GM21786 (cell line): ENCODE measurements around the gene PFN3.
"Not testable (repeated sequence)": the region's sequence is repeated elsewhere in the genome, so short reads cannot be mapped to it uniquely, and the experiment has no call there.

Experiments used
- ATAC-seq: cut with Tn5 transposase; IDR thresholded peaks from one replicate; pipeline ENCODE4 v1.9.1; 2021; ENCODE audit not compliant: unreplicated experiment

The PFN3 gene

DNA sequence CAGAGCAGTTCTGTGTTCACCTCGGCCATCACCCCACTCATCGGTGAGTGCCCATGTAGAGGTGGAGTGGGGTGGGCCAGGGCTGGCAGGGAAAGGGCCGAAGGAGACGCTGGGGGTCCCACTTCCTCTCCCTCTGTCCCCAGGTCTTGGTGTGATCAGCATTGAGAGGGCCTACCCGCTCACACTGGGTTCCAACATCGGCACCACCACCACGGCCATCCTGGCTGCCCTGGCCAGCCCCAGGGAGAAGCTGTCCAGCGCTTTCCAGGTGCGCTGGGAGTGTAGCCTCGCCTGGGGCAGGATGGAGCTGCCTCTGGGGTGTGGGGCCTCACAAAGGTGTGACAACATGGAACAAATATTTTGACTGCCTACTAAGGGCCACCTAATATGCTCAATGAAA is 3.7 kb downstream of the PFN3 start:
- ATAC-seq = no peak

DNA sequence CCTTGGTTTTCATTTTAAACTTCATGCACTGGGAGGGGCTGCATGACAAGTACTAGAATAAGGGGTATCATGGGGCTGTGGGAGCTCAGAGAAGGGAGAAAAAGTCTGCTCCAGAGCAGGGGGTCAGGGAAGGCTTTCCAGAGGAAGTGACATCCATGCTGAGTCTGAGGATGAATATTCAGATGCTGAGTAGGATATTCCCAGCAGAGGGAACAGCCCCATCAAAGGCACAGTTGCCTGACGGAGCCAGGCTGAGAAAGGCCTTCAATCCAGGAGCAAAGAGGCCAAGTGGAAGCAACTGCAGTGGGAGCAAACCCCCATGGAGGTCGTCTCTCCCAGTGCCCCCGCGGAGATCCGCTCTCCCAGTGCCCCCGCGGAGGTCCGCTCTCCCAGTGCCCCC is 4.4 kb downstream of the PFN3 start:
- ATAC-seq = no peak

DNA sequence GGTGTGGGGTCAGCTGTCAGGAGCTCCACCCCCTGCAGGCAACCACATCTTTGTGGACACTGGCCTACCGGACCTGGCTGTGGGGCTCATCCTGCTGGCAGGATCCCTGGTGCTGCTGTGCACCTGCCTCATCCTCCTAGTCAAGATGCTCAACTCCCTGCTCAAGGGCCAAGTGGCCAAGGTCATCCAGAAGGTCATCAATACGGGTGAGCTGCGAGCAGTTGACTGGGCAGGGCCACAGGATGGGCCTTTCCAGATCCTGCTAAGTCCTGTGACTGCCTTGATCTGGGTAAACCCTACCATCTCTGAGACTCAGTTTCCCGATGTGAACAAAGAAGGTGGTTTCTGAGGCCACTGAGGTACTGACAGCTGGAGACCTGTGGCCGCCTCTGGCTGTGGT is 6.5 kb downstream of the PFN3 start:
- ATAC-seq = no peak

DNA sequence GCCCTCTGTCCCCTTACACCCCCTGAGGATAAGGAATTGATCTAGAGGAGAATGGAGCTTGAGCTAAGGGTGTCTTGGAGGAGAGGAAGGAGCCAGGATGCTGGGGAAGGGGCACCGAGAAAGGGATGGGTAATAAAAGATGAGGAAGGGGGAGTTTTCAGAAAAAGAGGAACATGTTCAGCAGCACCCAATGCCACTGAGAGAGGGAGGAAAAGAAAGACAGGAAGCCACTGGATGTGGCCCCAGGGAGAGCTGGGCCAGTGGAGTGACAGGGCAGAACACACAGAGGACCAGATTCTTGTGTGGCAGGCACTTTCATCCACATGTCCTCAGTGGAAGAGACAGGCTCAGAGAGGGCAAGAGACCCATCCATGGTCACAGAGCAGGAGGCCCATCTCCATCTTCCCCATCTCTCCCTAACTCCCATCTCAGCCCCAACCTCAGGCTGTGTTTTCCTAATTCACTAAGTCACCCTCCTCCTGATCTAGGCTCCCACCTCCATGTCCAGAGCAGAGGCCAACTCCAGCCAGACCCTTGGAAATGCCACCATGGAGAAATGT is 7.2 kb downstream of the PFN3 start:
- no peak for ATAC-seq

DNA sequence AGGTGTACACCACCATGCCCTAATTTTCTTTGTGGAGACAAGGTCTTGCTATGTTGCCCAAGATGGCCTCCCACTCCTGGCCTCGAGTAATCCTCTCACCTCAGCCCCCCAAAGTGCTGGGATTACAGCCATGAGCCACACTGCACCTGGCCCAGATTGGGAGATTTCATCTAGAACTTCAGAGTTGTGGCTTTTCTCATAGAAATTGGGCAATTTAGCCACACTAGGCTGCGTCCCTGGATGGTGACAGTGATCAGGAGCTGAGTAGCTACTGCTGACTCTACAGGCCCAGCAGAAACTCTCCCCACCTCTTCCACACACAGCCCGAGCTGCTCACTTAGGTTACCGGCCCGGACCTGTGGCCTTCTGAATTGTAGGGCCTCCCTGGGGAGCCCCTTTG is 7.7 kb downstream of the PFN3 start:
- no peak for ATAC-seq

DNA sequence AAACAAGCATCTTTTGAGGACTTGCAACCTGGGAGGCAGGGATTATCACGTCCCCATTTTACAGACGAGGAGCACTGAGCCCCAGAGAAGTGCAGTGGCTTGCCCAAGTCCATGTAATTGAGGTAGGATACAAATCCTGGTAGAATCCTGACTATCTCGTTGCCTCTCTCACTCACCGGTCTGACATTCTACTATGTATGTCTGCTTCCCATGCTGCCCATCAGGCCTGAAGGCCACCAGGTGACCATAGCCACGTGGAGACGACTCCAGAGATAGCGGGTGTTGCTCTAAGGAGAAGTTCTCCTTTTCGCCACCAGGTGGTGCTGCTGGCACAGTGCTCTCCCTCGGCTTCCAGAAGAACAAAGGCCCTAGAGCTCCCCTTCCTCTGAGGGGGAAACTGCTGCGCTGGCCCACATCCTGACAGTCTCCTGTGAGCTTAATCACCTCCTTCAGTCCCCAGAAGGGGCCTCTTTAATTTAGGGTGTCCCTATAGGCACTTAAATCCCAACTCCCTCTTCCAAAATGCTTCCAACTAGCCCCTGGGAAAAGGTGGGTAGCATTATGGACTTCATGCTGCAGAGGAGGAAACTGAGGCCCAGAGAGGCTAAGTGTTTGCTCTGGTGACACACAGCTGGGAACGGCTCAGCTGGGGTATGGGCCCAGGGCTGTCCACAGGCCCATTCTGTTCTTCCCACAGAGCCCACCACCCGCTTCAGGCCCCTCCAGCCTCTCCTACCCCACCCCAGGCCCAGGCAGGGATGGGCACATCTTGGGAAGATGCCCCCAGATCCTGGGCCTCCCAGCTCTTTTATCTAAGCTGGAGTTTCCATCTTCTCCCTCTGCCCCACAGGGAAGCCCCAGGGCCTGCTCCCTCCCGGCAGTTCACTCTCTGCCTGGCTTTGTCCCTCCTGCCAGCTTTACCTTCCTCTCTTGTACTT is 9.8 kb downstream of the PFN3 start:
- peak; percentile 55 for ATAC-seq

DNA sequence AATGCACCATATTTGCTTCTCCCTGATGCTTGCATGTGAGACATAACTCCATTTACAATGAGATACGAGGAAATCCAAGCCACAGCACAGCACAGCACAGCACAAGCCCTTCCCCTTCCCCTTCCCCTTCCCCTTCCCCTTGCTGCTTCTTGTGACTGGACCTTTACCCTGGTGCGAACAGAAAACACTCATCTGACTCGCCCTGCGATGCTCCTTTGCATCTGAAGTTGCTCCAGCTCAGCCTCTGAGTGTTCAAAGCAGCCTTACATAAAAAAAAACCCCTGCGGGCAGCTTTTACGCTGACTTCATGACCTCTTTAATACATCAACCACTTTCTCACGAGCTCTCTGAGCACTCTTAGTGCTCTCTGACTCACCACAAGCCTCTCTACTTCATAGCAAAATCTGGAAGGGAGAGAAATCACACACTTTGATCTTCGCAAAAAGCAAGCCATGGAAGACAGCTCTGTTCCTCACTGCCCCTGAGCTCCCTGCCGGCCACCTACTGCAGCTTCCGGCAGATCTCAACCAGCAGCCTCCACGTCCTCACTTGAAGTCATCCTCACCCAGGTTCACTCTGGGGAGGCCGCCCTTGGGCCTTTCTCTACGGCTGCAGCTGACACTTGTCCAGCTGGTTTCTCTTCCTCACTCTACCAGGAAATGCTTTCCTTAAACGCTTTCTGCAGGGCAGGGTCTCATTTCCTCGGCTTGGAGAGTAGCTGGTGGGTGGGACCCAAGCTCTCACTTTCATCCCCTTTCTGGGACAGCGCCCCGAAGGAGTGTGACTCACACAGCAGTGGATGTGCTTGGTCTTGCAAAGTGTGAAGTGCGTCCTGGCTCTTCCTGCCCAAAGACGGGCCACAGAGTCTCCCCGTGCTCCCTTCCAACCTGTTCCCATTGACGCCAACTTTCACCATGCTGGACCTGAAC is 11.0 kb downstream of the PFN3 start:
- ATAC-seq = peak; percentile 54

DNA sequence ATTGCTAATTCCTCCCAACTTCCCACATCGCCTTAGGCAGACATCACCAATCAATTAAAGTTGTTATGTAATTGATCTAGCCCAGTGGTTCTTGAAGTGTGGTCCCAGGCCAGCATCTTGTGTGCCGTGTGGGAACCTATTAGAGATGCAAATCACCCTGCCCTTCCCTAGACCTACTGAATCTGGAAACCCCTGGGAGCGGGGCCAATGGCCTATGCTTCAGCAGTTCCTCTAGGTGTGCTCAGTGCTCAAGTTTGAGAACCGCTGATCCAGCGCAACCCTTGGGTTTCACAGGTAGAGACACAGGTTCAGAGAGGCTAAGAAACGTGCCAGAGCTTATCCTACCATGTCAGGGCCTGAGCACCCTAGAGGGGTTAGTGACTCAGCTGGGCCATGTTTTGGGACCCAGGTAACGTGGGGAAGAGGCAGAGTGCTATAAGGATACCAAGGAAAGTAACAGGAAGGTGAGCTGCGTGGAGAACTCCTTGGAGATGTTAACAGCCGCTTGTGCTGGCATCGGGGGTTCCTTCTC is 11.9 kb downstream of the PFN3 start:
- no peak for ATAC-seq

DNA sequence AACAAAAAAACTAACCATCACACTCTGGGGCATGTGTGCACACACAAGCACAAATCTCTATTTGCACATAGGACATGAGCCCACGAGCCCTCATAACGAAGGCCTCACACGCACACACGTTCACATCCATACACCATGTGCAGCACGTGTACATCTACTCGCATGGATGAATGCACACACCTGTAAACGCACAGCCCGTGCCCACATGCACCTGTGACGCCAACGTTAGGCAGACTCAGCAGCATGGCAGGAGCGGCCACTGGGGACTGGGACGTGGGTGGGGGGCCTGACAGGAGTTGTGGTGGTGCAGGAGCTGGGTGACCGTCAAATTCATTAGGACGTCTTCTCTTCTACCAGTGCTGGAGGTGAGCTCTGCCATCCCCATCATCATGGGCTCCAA is 13.1 kb downstream of the PFN3 start:
- ATAC-seq = no peak

DNA sequence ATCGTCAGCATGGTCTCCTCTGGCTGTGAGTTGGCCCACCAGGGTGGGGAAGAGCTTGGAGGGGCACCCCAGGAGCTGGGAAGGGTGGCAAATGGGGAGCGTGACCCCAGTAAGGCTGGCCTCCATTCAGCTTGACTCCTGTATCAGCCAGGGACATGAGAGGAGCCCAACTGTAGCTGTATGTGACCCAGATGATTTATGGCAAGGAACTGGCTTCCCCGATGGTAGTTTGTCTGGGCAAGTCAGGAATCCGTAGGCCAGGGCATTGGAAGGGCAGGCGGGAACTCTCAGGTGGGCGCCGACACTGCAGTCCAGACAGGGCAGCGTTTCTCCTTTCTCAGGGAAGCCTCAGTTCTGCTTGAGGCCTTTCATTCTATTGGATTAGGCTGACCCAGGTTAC is 13.9 kb downstream of the PFN3 start:
- ATAC-seq = no peak

DNA sequence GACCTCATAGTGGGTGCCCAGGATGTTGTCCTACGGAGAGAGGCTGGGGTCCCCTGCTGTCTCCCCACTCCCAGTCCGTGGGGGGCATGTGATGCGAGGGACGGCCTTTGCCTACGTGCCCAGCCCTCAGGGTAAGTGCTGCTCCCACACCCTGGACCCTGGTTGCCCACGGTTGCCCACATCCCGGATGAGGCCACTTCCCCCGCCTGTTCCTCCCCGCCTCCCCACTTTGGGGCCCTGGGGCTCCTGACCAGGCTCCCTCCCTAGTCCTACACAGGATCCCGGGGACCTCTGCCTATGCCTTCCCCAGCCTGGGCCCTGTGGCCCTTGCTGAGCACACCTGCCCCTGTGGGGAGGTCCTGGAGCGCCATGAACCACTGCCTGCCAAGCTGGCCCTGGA is 14.7 kb downstream of the PFN3 start:
- no peak for ATAC-seq

DNA sequence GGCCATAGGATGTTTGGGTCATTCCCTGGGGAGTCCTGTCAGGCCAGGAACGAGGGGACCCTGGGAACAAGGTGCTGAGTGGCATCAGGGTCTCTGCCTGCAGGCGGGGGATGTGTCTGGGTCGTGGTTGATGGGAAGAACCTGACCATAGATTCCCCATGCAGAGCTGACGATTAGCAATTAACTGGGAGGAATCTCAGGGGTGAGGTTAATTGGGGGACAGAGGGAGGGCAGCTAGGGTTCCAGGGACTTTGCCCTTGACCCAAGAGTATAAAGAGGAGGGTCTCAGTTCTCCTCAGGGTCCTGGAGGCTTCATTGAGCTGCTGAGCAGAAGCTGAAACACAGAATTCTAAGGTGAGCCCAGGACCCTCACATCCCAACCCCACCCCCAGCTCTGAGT is 16.3 kb downstream of the PFN3 start, which contains the start of gene SLC34A1:
Gene SLC34A1 (plus strand): TSS at position 301 of the 400 bp plus-strand sequence. CDS start 1,308 bp downstream, outside the sequence.
- no peak for ATAC-seq

DNA sequence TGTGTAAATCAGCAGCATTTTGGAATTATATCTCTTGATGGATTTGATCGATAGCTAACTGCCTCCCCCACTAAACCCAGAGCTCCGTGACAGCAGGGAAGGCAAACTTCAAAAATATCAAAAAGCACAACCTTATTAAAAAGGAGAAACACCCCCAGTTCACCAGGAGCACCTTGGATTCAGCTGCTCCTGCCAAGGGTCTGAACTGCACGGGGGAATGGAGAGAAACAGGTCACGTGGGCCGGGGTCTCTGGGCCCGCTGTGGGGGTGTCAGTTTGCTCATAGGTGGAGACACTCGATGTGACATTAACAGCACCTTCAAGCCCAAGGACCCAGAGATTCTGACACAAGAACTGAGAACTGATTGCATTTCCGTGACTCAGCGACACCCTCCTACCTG is 17.3 kb downstream of the PFN3 start:
- ATAC-seq = no peak

DNA sequence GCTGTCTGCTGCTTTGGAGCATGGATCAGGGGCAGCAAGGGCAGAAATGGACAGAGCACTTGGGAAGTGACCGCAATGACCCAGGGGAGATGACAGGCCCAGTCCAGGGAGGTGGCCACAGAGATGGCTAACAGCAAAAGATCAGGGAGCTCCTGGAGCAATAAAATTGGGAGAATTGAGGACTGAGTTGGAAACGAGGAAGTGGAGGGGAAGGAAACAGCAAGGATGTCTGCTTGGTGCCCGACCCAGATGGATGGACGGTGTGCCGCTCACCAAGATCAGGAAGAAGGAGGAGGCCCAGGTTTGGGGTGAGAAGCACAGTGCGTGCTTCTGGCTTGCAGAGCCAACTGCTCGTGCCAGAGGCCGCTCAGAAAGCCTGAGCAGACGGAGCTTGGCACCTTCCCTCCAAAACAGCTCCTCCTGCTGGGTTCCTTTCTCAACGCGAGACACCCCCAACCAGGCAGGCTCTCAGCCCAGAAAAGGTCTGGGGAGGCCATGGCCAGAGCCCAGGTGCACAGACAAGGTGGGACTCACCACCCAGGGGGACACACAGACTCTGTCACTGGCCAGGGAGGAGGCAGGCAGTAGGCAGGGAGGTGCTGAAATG is 17.9 kb downstream of the PFN3 start:
- ATAC-seq = no peak

DNA sequence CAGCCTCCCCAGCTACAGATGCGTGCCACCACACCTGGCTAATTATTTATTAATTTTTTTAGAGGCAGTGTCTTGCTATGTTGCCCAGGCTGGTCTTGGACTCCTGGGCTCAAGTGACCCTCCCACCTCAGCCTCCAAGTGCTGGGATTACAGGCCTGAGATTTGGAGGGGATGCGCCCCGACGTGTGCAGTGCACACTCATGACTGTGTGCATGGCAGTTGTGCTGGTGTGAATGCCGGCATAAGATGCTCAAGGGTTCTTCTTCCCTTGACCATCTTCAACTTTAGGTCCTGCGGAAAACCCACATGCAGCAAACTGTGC is 19.7 kb downstream of the PFN3 start:
- ATAC-seq = no peak

DNA sequence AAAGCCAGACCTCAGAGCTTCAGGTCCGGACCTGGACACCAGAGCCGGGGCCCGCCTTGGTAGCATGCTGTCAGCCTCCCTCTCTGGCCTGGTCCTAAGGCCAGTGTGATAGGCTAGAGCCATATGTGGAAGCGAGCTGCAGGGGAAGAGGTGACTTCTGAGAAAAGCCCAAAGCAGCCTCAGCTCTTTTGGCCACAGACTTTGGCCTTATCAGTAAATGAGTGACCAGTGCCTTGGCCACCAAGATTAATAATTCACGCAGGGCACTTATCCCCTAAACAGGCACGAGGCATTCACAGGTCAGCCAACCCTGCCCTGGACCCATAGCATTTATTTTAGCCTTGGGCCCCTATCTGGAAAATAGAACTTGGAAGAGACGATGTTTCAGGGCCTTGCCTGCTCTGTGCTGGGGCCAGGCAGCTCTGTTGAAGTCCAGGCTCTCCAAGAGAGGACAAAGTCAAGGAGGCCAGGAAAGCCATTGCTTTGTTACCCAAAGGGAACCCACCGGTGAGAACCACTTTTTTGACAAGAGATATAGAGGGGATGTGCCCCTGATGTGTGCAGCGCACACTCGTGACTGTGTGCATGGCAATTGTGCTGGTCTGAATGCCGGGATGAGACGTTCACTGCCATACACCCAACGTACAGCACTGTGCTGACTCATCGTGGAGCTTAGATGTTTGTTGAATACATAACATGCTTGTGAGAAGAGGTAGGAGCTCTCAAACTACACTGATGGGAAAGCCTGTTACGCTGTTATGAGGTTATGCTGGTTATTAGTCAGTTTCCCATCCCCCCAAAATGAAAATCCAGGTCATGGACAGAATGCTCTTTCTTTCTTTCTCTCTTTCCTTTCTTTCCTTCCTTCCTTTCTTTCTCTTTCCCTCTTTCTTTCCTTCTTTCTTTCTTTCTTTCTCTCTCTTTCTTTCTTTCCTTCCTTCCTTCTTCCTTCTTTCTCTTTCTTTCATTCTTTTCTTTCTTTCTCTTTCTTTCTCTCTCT is 21.3 kb downstream of the PFN3 start:
- peak; percentile 77 for ATAC-seq

DNA sequence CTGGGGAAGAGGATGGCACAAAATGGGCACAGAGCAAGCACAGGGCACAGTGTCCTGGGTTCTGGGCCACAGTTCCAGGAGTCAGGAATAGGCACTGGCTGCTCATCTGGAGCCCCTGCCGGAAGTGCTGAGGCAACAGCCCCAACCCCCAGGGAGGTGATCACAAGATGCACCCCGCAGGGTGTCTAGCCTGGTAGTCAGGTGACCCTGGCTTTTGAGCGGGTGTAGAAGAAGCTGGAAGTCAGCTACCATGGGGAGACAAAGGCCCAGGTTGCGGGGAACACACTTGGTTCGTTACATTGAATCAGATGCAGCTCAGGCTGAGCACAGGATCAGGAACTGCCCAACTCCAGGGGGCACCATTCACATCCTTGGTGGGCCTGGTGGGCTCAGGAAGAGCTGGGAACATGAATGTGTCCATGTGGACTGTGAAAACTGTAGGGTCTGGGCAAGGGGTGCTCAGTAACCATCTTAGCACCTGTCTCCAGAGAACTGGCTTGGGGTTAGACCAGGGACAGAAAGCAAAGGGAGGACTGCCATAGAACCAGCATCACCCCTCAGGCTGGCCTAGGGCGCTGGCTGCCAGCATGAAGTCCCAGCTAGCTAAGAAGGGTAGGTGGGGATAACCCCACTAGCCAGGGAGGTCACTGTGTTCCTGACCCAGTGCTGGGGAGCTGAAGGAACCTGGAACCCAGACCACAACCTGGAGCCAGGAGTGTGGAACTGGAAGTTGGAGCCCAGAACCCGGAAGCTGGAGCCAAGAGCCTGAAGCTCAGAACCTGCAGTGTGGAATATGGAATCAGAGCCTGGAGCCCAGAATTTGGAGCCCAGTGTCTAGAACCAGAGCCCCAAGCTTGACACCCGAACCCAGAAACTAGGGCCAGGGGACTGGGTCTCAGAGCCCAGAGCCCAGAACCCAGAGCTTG is 22.3 kb downstream of the PFN3 start:
- ATAC-seq = no peak

DNA sequence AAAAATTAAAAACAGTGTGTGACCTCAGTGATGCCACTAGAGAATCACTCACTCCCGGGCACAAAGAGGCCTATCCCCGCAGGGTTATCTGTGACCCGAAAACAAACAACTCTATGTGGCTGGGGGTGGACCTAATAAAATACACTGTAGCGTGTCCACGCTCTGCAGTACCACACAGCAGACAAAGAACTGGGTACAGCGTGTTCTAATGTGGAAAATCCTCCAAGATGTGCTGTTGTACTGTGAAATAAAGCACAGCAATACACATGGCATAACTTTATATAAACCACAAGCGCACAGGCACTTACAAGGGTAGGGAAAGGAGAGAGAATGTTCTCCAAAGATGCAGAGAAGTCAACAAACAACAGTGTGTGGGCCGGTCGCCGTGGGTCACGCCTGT is 24.4 kb downstream of the PFN3 start:
- no peak for ATAC-seq

DNA sequence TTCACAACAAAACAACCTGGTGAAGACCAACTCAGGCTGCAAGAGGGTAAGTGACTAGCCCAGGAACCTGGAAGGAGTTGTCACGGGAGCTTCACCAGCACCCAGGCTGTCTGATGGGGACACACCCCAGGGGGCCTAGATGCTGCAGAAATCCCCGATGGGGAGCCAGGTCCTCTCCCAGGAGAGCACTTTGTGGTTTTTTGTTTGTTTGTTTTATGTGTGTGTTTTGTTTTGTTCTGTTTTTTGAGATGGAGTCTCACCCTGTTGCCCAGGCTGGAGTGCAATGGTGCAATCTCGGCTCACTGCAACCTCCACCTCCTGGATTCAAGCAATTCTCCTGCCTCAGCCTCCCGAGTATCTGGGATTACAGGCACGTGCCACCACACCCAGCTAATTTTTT is 24.9 kb downstream of the PFN3 start:
- not testable (repeated sequence) for ATAC-seq
